ENCODE data around the gene SLC47A2.

The SLC47A2 gene

GRCh38 chr17:19747829-19748806, 31.7 kb upstream of the SLC47A2 start, which contains the start of gene ALDH3A1:
TSS of gene ALDH3A1 (minus strand) at chr17:19748298. CDS start at chr17:19745129, 3,169 bp downstream.
- DNase-seq (ENCODE audit: low read depth in 2 of 2): no peak

GRCh38 chr17:19747159-19747719, 30.9 kb upstream of the SLC47A2 start:
- DNase-seq (ENCODE audit: low read depth in 2 of 2): no peak

GRCh38 chr17:19746517-19746916, 30.1 kb upstream of the SLC47A2 start:
- no peak for DNase-seq (ENCODE audit: low read depth in 2 of 2)

GRCh38 chr17:19744922-19745757, 28.8 kb upstream of the SLC47A2 start:
- DNase-seq (ENCODE audit: low read depth in 2 of 2): peak; percentile 78 to 81

GRCh38 chr17:19744492-19744891, 28.1 kb upstream of the SLC47A2 start:
- DNase-seq (ENCODE audit: low read depth in 2 of 2): no peak

- DNase-seq (ENCODE audit: low read depth in 2 of 2): no peak
Measured at GRCh38 chr17:19743101-19744100, 27.0 kb upstream of the SLC47A2 start.

GRCh38 chr17:19742495-19742894, 26.1 kb upstream of the SLC47A2 start:
- no peak for DNase-seq (ENCODE audit: low read depth in 2 of 2)

- no peak for DNase-seq (ENCODE audit: low read depth in 2 of 2)
Measured at GRCh38 chr17:19741832-19742457, 25.6 kb upstream of the SLC47A2 start.

- no peak for DNase-seq (ENCODE audit: low read depth in 2 of 2)
Measured at GRCh38 chr17:19740933-19741332, 24.5 kb upstream of the SLC47A2 start.

- DNase-seq (ENCODE audit: low read depth in 2 of 2): no peak
Measured at GRCh38 chr17:19739241-19740201, 23.1 kb upstream of the SLC47A2 start.

- no peak for DNase-seq (ENCODE audit: low read depth in 2 of 2)
Measured at GRCh38 chr17:19738757-19739156, 22.4 kb upstream of the SLC47A2 start.

- no peak for DNase-seq (ENCODE audit: low read depth in 2 of 2)
Measured at GRCh38 chr17:19738073-19738449, 21.7 kb upstream of the SLC47A2 start.

GRCh38 chr17:19737305-19738072, 21.1 kb upstream of the SLC47A2 start:
- DNase-seq (ENCODE audit: low read depth in 2 of 2): no peak

- DNase-seq (ENCODE audit: low read depth in 2 of 2): no peak
Measured at GRCh38 chr17:19736071-19736470, 19.7 kb upstream of the SLC47A2 start.

GRCh38 chr17:19733953-19734526, 17.7 kb upstream of the SLC47A2 start:
- no peak for DNase-seq (ENCODE audit: low read depth in 2 of 2)

GRCh38 chr17:19731626-19732025, 15.2 kb upstream of the SLC47A2 start:
- DNase-seq (ENCODE audit: low read depth in 2 of 2): no peak

- DNase-seq (ENCODE audit: low read depth in 2 of 2): no peak
Measured at GRCh38 chr17:19730843-19731242, 14.5 kb upstream of the SLC47A2 start.

GRCh38 chr17:19729900-19730299, 13.5 kb upstream of the SLC47A2 start:
- no peak for DNase-seq (ENCODE audit: low read depth in 2 of 2)
